RWPE2 (cell line): ENCODE data around the gene ZKSCAN5.

Source experiments
- ATAC-seq: fragments of 200-7000 bp; cut with Tn5 transposase; 3 replicates; pipeline ENCODE4 v1.9.1; 2021; ENCODE audit warnings: low read depth
- DNase-seq: peaks from one replicate; pipeline ENCODE4 v3.0.0-alpha.2; 2020; ENCODE audit warnings: low spot score
- H3K27ac ChIP-seq: fragments of 450-650 bp; 2 replicates; pipeline ENCODE4 v1.5.1; 2017; ENCODE audit warnings: mild to moderate bottlenecking; ENCODE audit not compliant: poor library complexity, severe bottlenecking
- H3K27me3 ChIP-seq: fragments of 250-450 bp; sonication (Bioruptor Pico); 2 replicates; pipeline ENCODE4 v1.5.1; 2021; ENCODE audit warnings: mild to moderate bottlenecking, moderate library complexity; ENCODE audit not compliant: insufficient read depth, poor library complexity, severe bottlenecking
- H3K36me3 ChIP-seq: fragments of 250-450 bp; sonication (Bioruptor Pico); 2 replicates; pipeline ENCODE4 v1.5.1; 2020; ENCODE audit warnings: low read depth, mild to moderate bottlenecking, moderate library complexity
- H3K4me1 ChIP-seq: fragments of 250-450 bp; sonication (Bioruptor Pico); 2 replicates; pipeline ENCODE4 v1.5.1; 2021; ENCODE audit warnings: mild to moderate bottlenecking, moderate library complexity; ENCODE audit not compliant: insufficient read depth, poor library complexity, severe bottlenecking
- H3K4me3 ChIP-seq: fragments of 250-450 bp; sonication (Bioruptor Pico); 2 replicates; pipeline ENCODE4 v1.5.1; 2021; ENCODE audit warnings: mild to moderate bottlenecking, moderate library complexity; ENCODE audit not compliant: severe bottlenecking
- H3K9me3 ChIP-seq: fragments of 250-450 bp; sonication (Bioruptor Pico); 2 replicates; pipeline ENCODE4 v1.5.1; 2021; ENCODE audit warnings: mild to moderate bottlenecking, moderate library complexity; ENCODE audit not compliant: severe bottlenecking
- TF ChIP-seq, protein P1 (sequence below): fragments of 450-650 bp; IDR thresholded peaks from one replicate; pipeline ENCODE4 v1.5.1; 2017; ENCODE audit warnings: mild to moderate bottlenecking, moderate library complexity; ENCODE audit not compliant: poor library complexity, severe bottlenecking

Gene ZKSCAN5

DNA sequence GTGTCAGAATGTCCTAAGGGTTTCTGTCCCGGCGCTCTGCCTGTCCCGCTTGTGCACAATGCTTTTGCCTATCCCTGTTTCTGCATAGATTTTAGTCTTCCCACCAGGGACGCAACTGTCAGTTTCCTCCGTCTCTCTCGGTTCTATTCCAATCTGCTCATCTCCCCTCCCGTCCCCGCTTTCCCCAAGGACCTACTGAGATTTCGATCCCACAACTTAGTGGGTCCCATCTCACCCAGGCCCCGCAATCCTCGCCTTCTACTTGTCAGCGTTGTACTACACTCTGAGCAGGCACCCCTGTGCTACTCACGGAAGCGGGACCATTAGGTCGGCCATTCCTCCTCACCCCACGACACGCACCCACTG, 53.5 kb downstream of the ZKSCAN5 start:
- Histone ChIP-seq H3K4me3 (peak overlapping the region; percentile 89), H3K27me3 (no peaks in the 10 kb centered on the region), H3K4me1 (peaks cover 29% of the 10 kb centered on the region), H3K27ac (peak overlapping the region; percentile 92), H3K9me3 (no peaks in the 10 kb centered on the region), H3K36me3 (peaks cover 44% of the 10 kb centered on the region)
- ATAC-seq (peak; percentile 37), DNase-seq (no peak)
- TF ChIP-seq, protein P1, sequence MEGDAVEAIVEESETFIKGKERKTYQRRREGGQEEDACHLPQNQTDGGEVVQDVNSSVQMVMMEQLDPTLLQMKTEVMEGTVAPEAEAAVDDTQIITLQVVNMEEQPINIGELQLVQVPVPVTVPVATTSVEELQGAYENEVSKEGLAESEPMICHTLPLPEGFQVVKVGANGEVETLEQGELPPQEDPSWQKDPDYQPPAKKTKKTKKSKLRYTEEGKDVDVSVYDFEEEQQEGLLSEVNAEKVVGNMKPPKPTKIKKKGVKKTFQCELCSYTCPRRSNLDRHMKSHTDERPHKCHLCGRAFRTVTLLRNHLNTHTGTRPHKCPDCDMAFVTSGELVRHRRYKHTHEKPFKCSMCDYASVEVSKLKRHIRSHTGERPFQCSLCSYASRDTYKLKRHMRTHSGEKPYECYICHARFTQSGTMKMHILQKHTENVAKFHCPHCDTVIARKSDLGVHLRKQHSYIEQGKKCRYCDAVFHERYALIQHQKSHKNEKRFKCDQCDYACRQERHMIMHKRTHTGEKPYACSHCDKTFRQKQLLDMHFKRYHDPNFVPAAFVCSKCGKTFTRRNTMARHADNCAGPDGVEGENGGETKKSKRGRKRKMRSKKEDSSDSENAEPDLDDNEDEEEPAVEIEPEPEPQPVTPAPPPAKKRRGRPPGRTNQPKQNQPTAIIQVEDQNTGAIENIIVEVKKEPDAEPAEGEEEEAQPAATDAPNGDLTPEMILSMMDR: no peak

DNA sequence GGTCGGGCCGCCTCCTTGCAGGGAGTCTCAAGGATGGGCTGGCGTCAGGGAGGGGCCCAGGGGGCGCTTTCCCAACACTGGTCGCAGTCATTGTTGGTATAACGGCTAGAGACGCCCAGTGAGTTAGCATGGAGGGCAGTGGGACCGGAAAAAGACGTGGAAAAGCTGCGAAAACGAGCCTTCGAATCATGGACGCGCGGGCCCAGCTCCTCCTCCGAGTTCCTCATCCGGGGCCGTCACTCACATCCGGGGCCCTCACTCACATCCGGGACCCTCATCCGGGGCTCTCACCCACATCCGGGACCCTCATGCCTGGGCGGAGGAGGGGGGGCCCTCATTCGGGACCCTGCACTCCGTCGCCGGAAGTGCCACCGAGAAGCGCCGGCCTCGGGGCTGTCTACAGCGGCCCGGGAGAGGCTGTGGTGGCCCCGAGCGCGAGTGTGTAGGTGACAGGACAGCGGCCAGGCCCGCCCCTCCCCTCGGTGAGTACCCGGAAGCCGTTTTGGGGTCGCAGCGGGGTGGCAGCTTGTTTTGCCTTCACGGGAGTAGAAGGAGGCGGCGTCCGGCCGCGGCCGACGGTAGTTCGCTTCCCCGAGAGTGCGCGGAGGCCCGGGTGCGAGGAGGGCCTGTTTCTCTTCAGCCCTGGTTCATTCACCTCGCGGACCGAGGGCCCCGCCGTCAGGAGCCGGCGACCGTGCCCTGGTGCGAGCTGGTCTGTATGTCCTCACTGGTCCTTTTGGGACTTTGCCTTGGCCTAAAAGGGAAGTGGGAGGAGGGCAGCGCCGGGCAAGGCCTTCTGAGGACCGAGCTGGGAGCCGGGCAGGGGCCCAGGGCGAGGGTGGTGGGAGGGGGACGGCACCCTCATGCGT, 54.1 kb downstream of the ZKSCAN5 start, which contains the start of gene ZNF655:
Gene ZNF655 (plus strand): TSS at position 337 of the 869 bp plus-strand sequence. CDS start 1,918 bp downstream, outside the sequence.
- ATAC-seq: peak; percentile 69
- Histone ChIP-seq H3K4me3 (peak within 1 kb of the TSS; percentile 89), H3K4me1 (peaks cover 35% of the 10 kb centered on the region), H3K27me3 (no peaks in the 10 kb centered on the region), H3K36me3 (peaks cover 50% of the 10 kb centered on the region), H3K27ac (peak within 1 kb of the TSS; percentile 92), H3K9me3 (no peaks in the 10 kb centered on the region)
- peak; percentile 88 for DNase-seq
- TF ChIP-seq, protein P1: no peak

DNA sequence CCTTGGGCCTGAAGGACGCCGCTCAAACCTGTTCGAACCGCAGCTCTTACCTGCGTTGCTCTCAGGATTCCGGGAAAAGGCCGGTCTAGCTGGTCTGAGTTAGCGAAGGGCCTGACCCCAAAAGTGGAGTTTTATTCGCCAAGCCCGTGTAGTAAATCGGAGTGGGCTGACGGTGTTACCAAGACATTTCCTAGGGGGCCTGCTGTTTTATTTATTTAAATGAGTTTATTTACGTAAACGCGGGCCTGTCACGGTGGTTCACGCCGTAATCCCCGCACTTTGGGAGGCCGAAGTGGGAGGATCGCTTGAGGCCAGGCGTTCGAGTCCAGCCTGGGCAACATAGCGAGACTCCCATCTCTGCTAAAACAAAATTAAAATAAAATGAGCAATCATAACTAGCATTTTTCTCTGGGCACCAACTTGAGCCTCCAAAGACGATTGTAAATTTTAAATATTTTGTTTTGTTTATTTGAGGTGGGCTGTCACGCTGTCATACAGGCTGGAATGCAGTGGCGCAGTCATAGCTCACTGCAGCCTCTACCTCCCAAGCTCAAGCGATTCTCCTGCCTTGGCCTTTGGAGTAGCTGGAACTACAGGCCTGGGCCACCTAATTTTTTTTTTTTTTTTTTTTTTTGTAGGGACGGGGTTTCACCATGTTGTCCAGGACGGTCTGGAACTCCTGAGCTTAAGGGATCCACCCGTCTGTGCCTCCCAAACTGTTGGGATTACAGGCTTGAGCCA, 54.9 kb downstream of the ZKSCAN5 start:
- peaks cover 43% of the 10 kb centered on the region for H3K4me1 ChIP-seq
- TF ChIP-seq, protein P1: no peak
- peak; percentile 6; the same call in 2 of the 3 replicates for ATAC-seq
- peak overlapping the region; percentile 89 for H3K4me3 ChIP-seq
- peaks cover 58% of the 10 kb centered on the region for H3K36me3 ChIP-seq
- H3K27ac ChIP-seq: peak overlapping the region; percentile 92
- H3K27me3 ChIP-seq: no peaks in the 10 kb centered on the region
- H3K9me3 ChIP-seq: no peaks in the 10 kb centered on the region
- DNase-seq: no peak

DNA sequence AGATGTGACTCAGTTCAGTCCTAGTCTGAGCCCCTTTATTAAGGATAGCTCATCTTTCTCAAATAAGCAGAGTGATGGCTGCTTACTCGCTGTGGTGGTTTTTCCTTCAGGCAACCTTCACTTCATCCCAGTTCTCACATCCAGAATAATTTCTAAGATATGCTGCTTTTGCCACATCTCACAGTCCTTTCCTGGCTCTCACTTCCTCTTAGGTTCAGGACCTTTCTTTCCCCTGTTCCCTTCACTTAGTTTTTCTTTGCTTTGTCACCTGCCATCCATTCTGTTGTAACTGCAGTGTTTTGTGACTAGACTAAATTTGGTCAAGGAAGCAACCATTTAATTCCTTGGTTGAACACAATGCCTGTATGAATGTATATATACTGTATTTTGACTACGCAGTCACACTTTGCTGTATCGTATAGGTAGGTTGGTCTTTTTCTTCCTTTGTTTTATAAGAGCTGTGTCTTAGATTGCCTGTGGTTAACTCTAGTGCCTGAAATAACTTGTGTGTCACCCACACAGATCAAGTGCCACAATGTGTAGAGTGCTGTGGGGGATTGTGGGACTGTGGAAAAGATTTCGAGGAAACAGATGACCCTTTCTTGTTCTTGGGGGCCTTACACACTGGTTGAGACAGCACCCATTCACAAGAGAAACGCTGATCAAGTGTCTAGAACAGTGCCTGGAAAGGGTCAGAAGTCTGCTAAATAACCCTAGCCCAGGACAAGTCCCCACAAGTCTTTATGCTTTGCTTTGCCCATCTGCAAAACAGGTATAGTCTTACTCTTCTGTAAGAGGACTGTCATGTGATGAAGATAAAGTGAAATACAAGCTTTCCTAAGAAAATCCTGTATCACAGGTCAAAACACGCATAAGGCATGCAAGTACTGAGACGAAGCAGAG, 56.6 kb downstream of the ZKSCAN5 start:
- H3K4me1 ChIP-seq: peaks cover 43% of the 10 kb centered on the region
- no peak overlapping the region for H3K4me3 ChIP-seq
- DNase-seq: no peak
- peak overlapping the region; percentile 92 for H3K27ac ChIP-seq
- ATAC-seq: peak; percentile 10
- H3K9me3 ChIP-seq: no peaks in the 10 kb centered on the region
- no peaks in the 10 kb centered on the region for H3K27me3 ChIP-seq
- TF ChIP-seq, protein P1: no peak
- H3K36me3 ChIP-seq: peaks cover 74% of the 10 kb centered on the region
